ENCODE results near the gene MON2. TPM values are rescaled to one million over a fixed set of nuclear protein-coding genes. Genes with fewer than 3 reads are reported as not detected.

MON2 gene
- total RNA-seq, 1 experiment from 2014 or later = 32.8 TPM

DNA sequence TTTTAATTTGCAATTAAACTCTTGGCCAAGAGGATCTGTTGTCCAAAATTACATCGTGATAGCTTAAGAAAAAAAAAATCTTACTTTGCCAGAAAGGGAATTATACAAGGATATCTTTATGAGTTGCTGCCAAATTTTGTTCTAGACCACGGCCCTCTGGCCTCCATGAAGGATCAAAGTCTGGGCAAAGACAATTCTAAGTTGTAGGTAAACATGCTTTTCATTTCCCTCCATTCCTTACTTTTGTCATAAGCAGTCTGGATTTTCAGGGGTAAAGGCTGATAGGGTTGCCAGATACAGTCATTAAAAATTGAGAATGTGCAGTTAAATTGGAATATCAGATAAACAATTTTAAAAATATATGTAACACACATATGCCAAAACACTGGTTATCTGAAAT, 135.1 kb downstream of the MON2 start:
- ChIA-PET CTCF (interaction anchor here (0.6 kb wide), 1 partner anchor 199 kb away, joined by 3 read pairs; no protein-coding TSS in a partner anchor), POLR2A (ENCODE audit: unreplicated experiment) (no interaction called here)
- Histone ChIP-seq H3K9me2 (ENCODE audit: insufficient read depth) (no peaks in the 10 kb centered on the region), H3K27me3 (ENCODE audit: insufficient read depth, low read depth) (no peaks in the 10 kb centered on the region), H3K4me2 (peak overlapping the region; percentile 81), H3K9me3 (ENCODE audit: insufficient read depth, low read depth) (no peaks in the 10 kb centered on the region), H3F3A (ENCODE audit: insufficient read depth, low read depth) (peaks cover 8% of the 10 kb centered on the region), H3K4me3 (peak overlapping the region; percentile 92), H3K4me1 (replicated peaks; ENCODE audit: insufficient read depth) (peaks cover 37% of the 10 kb centered on the region), H3K36me3 (ENCODE audit: low read depth) (no peaks in the 10 kb centered on the region), H3K27ac (peak overlapping the region; percentile 99), H3K79me2 (ENCODE audit: low read depth) (peaks cover 35% of the 10 kb centered on the region), H2AFZ (peak overlapping the region; percentile 87), H4K20me1 (ENCODE audit: insufficient read depth) (no peaks in the 10 kb centered on the region)
- intact Hi-C loops (cut with micrococcal nuclease; ENCODE audit: unreplicated experiment) = loop anchor here (2.0 to 10.0 kb wide), 3 partner anchors 123 to 333 kb away; partner anchors contain the start of gene PPM1H
- BruUV-seq (replicated peaks) = no TSS peak
- DNase-seq = no peak
- TF ChIP-seq, protein P1, sequence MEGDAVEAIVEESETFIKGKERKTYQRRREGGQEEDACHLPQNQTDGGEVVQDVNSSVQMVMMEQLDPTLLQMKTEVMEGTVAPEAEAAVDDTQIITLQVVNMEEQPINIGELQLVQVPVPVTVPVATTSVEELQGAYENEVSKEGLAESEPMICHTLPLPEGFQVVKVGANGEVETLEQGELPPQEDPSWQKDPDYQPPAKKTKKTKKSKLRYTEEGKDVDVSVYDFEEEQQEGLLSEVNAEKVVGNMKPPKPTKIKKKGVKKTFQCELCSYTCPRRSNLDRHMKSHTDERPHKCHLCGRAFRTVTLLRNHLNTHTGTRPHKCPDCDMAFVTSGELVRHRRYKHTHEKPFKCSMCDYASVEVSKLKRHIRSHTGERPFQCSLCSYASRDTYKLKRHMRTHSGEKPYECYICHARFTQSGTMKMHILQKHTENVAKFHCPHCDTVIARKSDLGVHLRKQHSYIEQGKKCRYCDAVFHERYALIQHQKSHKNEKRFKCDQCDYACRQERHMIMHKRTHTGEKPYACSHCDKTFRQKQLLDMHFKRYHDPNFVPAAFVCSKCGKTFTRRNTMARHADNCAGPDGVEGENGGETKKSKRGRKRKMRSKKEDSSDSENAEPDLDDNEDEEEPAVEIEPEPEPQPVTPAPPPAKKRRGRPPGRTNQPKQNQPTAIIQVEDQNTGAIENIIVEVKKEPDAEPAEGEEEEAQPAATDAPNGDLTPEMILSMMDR (conservative IDR thresholded peaks at IDR 0.05) = no peak

DNA sequence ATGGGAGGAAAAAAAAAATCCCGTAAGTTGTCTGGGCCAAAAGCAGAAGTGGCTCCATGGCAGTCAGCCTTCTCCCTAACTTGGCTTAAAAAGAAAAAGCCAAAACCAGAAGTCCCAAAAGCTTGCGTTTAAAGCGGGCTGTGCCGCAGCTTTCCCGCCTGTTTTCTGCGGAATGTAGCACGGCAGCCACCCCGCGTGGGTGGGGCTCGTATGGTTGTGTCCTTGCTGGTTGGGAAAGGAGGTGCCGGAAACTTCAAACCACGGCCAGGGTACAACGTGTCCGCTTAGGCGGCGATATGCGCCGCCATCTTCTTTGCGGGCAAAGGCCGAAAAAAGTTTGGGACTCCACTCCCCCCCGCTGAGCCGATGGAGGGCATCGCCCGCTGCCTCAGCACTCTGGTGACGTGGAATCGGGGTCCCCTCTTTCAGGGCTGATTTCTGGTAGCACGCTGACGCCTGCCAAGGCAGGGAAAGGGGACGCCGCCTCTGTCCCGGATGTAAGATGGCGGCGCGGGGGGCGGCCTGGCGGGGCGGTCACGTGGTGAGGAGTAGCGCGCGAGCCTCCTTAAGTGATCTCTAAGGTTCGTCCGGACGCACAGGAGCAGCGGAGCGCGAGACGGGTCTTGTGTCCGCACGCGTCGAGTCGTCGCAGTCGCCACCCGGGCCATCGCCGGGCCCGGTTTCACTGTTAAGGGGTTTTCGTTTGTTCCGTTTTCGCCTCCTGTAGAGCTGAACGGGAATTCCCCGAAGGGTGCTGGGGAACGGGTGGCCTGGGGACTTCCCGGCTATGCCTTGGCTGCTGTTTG, 135.8 kb downstream of the MON2 start:
- peak overlapping the region; percentile 87 for H2AFZ ChIP-seq
- intact Hi-C loops (cut with micrococcal nuclease; ENCODE audit: unreplicated experiment) = loop anchor here (1.0 to 10.0 kb wide), 4 partner anchors 122 to 332 kb away; partner anchors contain the start of gene PPM1H
- H3K9me2 ChIP-seq (ENCODE audit: insufficient read depth) = no peaks in the 10 kb centered on the region
- peaks cover 42% of the 10 kb centered on the region for H3K79me2 ChIP-seq (ENCODE audit: low read depth)
- H3K27me3 ChIP-seq (ENCODE audit: insufficient read depth, low read depth) = no peaks in the 10 kb centered on the region
- peaks cover 8% of the 10 kb centered on the region for H3F3A ChIP-seq (ENCODE audit: insufficient read depth, low read depth)
- TF ChIP-seq, protein P1 (conservative IDR thresholded peaks at IDR 0.05) = no peak
- TF ChIP-seq EZH2 (IDR thresholded peaks at IDR 0.05; ENCODE audit: low read depth) = no peak
- H3K9me3 ChIP-seq (ENCODE audit: insufficient read depth, low read depth) = no peaks in the 10 kb centered on the region
- TSS peak; percentile 79 for BruUV-seq (replicated peaks)
- H3K4me1 ChIP-seq (replicated peaks; ENCODE audit: insufficient read depth) = peaks cover 37% of the 10 kb centered on the region
- ChIA-PET POLR2A (ENCODE audit: unreplicated experiment) (interaction anchor here (0.5 to 1.3 kb wide), 3 partner anchors 96 to 193 kb away, joined by 4 to 5 read pairs (median 4); no protein-coding TSS in a partner anchor), CTCF (interaction anchor here (0.6 to 1.3 kb wide), 5 partner anchors 34 to 465 kb away, joined by 3 to 7 read pairs (median 4); no protein-coding TSS in a partner anchor)
- H3K36me3 ChIP-seq (ENCODE audit: low read depth) = no peaks in the 10 kb centered on the region
- H4K20me1 ChIP-seq (ENCODE audit: insufficient read depth) = no peaks in the 10 kb centered on the region
- H3K4me2 ChIP-seq = peak overlapping the region; percentile 81
- DNase-seq = peak; percentile 75 to 82
- peak overlapping the region; percentile 99 for H3K27ac ChIP-seq
- H3K4me3 ChIP-seq = peak overlapping the region; percentile 92

DNA sequence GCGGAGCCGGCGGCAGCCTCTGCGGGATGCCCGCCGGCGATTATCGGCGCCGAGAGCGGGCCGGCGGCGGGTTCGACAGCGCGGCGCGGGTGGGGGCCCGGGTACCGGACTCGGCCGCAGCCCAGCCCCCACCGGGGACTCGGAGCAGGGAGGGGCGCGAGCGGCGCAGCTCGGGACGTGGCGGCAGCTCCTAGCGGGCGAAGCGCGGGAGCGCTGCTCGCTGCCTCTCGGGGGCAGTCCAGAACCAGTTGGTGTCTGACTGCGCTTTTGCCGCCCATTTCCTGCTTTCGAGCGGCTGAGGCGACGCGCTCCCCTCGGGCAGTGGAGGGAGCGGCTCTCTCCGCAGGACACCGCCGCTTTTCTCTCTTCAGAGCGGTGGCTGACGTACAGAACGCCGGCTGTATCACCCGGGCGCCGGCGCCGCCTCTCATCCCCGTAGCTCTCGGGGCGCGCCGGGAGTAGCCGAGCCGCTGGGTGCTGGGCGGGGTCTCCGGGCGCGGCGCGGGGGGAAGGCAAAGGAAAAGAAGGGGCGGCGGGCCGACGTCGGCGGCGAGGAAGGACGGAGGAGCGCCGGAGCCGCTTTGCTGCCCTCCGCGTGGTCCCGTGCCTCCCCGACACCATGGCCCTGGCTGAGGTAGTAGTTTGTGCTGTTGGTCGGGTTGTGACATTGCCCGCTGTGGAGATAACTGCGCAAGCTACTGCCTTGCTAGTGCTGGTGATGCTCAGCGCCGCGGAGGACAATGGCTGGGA, 136.6 kb downstream of the MON2 start:
- no peaks in the 10 kb centered on the region for H3K27me3 ChIP-seq (ENCODE audit: insufficient read depth, low read depth)
- peak overlapping the region; percentile 92 for H3K4me3 ChIP-seq
- H3K9me3 ChIP-seq (ENCODE audit: insufficient read depth, low read depth) = no peaks in the 10 kb centered on the region
- H3K27ac ChIP-seq = peak overlapping the region; percentile 99
- no peak for TF ChIP-seq EZH2 (IDR thresholded peaks at IDR 0.05; ENCODE audit: low read depth)
- TF ChIP-seq, protein P1 (conservative IDR thresholded peaks at IDR 0.05) = peak; percentile 34; the same call in 1 of the 2 replicates
- DNase-seq = peak; percentile 79 to 82
- H3K79me2 ChIP-seq (ENCODE audit: low read depth) = peaks cover 49% of the 10 kb centered on the region
- peak overlapping the region; percentile 81 for H3K4me2 ChIP-seq
- H3F3A ChIP-seq (ENCODE audit: insufficient read depth, low read depth) = peaks cover 14% of the 10 kb centered on the region
- no peaks in the 10 kb centered on the region for H3K36me3 ChIP-seq (ENCODE audit: low read depth)
- intact Hi-C loops (cut with micrococcal nuclease; ENCODE audit: unreplicated experiment) = loop anchor here (1.0 to 10.0 kb wide), 4 partner anchors 122 to 332 kb away; partner anchors contain the start of gene PPM1H
- H4K20me1 ChIP-seq (ENCODE audit: insufficient read depth) = no peaks in the 10 kb centered on the region
- no TSS peak for BruUV-seq (replicated peaks)
- POLR2A ChIA-PET (ENCODE audit: unreplicated experiment) = interaction anchor here (0.5 to 1.3 kb wide), 3 partner anchors 95 to 192 kb away, joined by 4 to 5 read pairs (median 4); no protein-coding TSS in a partner anchor
- peak overlapping the region; percentile 87 for H2AFZ ChIP-seq
- no peaks in the 10 kb centered on the region for H3K9me2 ChIP-seq (ENCODE audit: insufficient read depth)
- H3K4me1 ChIP-seq (replicated peaks; ENCODE audit: insufficient read depth) = peaks cover 37% of the 10 kb centered on the region
- CTCF ChIA-PET = interaction anchor here (0.6 to 1.3 kb wide), 4 partner anchors 33 to 464 kb away, joined by 3 to 7 read pairs (median 4); no protein-coding TSS in a partner anchor
